Activated naive CD4-positive, alpha-beta T cell treated with anti-CD3 and anti-CD28 coated beads, Interleukin-2, amount 50 U/mL, for 24 hours (primary cell): Measurements from ENCODE around the gene GRIK2.
"Not testable (repeated sequence)": the region's sequence is repeated elsewhere in the genome, so short reads cannot be mapped to it uniquely, and the experiment has no call there.

Experiments used
- H3K27ac Mint-ChIP-seq: one replicate; pipeline ENCODE4 v1.8.0; 2021; ENCODE audit warnings: mild to moderate bottlenecking, mixed read lengths
- H3K27me3 Mint-ChIP-seq: one replicate; pipeline ENCODE4 v1.8.0; 2021; ENCODE audit warnings: mixed read lengths
- H3K36me3 Mint-ChIP-seq: one replicate; pipeline ENCODE4 v1.8.0; 2021; ENCODE audit warnings: mixed read lengths
- H3K4me1 Mint-ChIP-seq: one replicate; pipeline ENCODE4 v1.8.0; 2021; ENCODE audit warnings: mixed read lengths
- H3K4me3 Mint-ChIP-seq: one replicate; pipeline ENCODE4 v1.8.0; 2021; ENCODE audit warnings: mild to moderate bottlenecking, mixed read lengths
- H3K9me3 Mint-ChIP-seq: one replicate; pipeline ENCODE4 v1.8.0; 2021; ENCODE audit warnings: mixed read lengths

Gene GRIK2

GRCh38 chr6:101595276-101595675 is 201.8 kb downstream of the GRIK2 start:
- Mint-ChIP-seq H3K27me3 (no peaks in the 10 kb centered on the region), H3K4me1 (no peaks in the 10 kb centered on the region), H3K9me3 (no peaks in the 10 kb centered on the region), H3K36me3 (no peaks in the 10 kb centered on the region), H3K4me3 (no peak overlapping the region), H3K27ac (no peak overlapping the region)

- H3K4me1 Mint-ChIP-seq: no peaks in the 10 kb centered on the region
- no peak overlapping the region for H3K27ac Mint-ChIP-seq
- H3K36me3 Mint-ChIP-seq: no peaks in the 10 kb centered on the region
- no peaks in the 10 kb centered on the region for H3K9me3 Mint-ChIP-seq
- no peaks in the 10 kb centered on the region for H3K27me3 Mint-ChIP-seq
- H3K4me3 Mint-ChIP-seq: no peak overlapping the region
Observed at GRCh38 chr6:101597693-101598092, 204.2 kb downstream of the GRIK2 start.

- H3K4me3 Mint-ChIP-seq: no peak overlapping the region
- no peaks in the 10 kb centered on the region for H3K27me3 Mint-ChIP-seq
- no peak overlapping the region for H3K27ac Mint-ChIP-seq
- no peaks in the 10 kb centered on the region for H3K4me1 Mint-ChIP-seq
- H3K36me3 Mint-ChIP-seq: no peaks in the 10 kb centered on the region
- no peaks in the 10 kb centered on the region for H3K9me3 Mint-ChIP-seq
Observed at GRCh38 chr6:101605426-101605825, 211.9 kb downstream of the GRIK2 start.

DNA sequence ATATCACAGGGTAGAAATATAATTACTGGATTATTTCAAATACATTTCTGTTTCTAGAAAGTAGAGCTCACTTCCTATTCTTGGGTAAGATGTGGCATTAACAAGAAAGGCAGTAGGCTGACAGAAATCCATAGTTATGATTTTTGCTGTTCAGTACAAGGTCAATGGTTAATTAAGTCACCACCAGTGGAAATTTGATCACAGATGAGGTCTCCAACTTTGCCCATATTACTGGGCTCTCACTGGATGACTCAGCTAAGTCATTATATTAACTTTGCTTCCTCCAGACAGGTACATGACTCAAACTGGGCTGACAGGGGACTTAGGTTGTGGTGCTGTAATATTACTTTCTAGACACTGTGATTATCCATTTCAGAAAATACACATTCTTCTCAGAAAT is 212.4 kb downstream of the GRIK2 start:
- H3K36me3 Mint-ChIP-seq: no peaks in the 10 kb centered on the region
- H3K4me1 Mint-ChIP-seq: no peaks in the 10 kb centered on the region
- no peaks in the 10 kb centered on the region for H3K27me3 Mint-ChIP-seq
- H3K27ac Mint-ChIP-seq: no peak overlapping the region
- no peak overlapping the region for H3K4me3 Mint-ChIP-seq
- H3K9me3 Mint-ChIP-seq: no peaks in the 10 kb centered on the region

- H3K27me3 Mint-ChIP-seq: no peaks in the 10 kb centered on the region
- H3K27ac Mint-ChIP-seq: no peak overlapping the region
- no peaks in the 10 kb centered on the region for H3K36me3 Mint-ChIP-seq
- H3K4me1 Mint-ChIP-seq: no peaks in the 10 kb centered on the region
- H3K9me3 Mint-ChIP-seq: no peaks in the 10 kb centered on the region
- H3K4me3 Mint-ChIP-seq: no peak overlapping the region
Observed at GRCh38 chr6:101607111-101607690, 213.7 kb downstream of the GRIK2 start.

- Mint-ChIP-seq H3K4me3 (no peak overlapping the region), H3K27ac (no peak overlapping the region), H3K4me1 (no peaks in the 10 kb centered on the region), H3K27me3 (no peaks in the 10 kb centered on the region), H3K9me3 (no peaks in the 10 kb centered on the region), H3K36me3 (no peaks in the 10 kb centered on the region)
Observed at GRCh38 chr6:101608703-101609102, 215.2 kb downstream of the GRIK2 start.

DNA sequence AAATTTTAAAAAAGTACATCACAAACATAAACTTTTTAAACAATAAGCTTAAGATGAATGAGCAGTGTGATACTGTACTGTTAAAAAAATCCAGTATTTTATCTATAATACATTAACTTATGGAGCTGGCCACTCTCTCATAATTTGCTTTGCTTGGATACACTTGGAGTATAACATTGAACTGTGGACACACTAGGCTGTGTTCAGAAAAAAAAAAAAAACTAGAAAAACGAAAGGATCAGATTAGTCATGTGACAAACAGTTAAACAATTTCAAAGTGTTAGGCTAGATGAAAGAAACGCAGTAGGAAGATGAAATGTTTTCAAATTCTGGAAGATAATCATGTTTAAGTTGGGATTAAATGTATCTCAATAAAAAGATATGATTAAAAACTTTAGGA is 220.0 kb downstream of the GRIK2 start:
- Mint-ChIP-seq H3K4me1 (no peaks in the 10 kb centered on the region), H3K36me3 (no peaks in the 10 kb centered on the region), H3K9me3 (no peaks in the 10 kb centered on the region), H3K27ac (no peak overlapping the region), H3K27me3 (no peaks in the 10 kb centered on the region), H3K4me3 (no peak overlapping the region)

- no peaks in the 10 kb centered on the region for H3K36me3 Mint-ChIP-seq
Observed at GRCh38 chr6:101614774-101615173, 221.3 kb downstream of the GRIK2 start.

GRCh38 chr6:101626269-101626668 is 232.8 kb downstream of the GRIK2 start:
- no peaks in the 10 kb centered on the region for H3K27me3 Mint-ChIP-seq
- H3K4me3 Mint-ChIP-seq: no peak overlapping the region
- H3K36me3 Mint-ChIP-seq: no peaks in the 10 kb centered on the region
- no peaks in the 10 kb centered on the region for H3K4me1 Mint-ChIP-seq
- H3K27ac Mint-ChIP-seq: no peak overlapping the region
- no peaks in the 10 kb centered on the region for H3K9me3 Mint-ChIP-seq

More at GRCh38 chr6:101614774-101615173, 221.3 kb downstream of the GRIK2 start:
- Mint-ChIP-seq H3K9me3 (no peaks in the 10 kb centered on the region), H3K4me3 (no peak overlapping the region), H3K27ac (no peak overlapping the region), H3K4me1 (no peaks in the 10 kb centered on the region), H3K27me3 (no peaks in the 10 kb centered on the region)

GRCh38 chr6:101630941-101631340 is 237.4 kb downstream of the GRIK2 start:
- H3K27me3 Mint-ChIP-seq: peaks cover 2% of the 10 kb centered on the region

DNA sequence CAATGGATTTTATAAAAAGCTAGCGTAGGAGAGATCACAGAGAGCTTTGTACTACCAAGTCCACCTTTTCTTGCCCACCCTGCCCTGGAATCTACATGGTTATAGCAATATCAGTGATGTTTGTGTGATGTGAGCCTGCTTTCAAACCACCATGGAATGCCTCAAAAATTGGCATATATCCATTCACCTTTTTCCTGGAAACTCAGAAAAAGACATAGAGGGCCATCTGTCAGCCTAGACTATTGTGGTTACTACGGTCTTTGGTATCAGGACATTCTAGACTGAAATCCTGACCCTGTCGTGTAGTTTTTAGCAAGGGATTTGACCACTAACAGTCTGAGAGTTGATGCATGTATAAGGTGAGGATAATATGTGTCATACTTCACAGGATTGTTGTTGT is 239.6 kb downstream of the GRIK2 start:
- no peak overlapping the region for H3K4me3 Mint-ChIP-seq
- H3K36me3 Mint-ChIP-seq: no peaks in the 10 kb centered on the region
- no peaks in the 10 kb centered on the region for H3K4me1 Mint-ChIP-seq
- peaks cover 16% of the 10 kb centered on the region for H3K9me3 Mint-ChIP-seq
- peaks cover 2% of the 10 kb centered on the region for H3K27me3 Mint-ChIP-seq
- no peak overlapping the region for H3K27ac Mint-ChIP-seq

More at GRCh38 chr6:101630941-101631340, 237.4 kb downstream of the GRIK2 start:
- Mint-ChIP-seq H3K36me3 (no peaks in the 10 kb centered on the region), H3K4me1 (no peaks in the 10 kb centered on the region), H3K9me3 (peaks cover 8% of the 10 kb centered on the region), H3K27ac (no peak overlapping the region), H3K4me3 (no peak overlapping the region)

DNA sequence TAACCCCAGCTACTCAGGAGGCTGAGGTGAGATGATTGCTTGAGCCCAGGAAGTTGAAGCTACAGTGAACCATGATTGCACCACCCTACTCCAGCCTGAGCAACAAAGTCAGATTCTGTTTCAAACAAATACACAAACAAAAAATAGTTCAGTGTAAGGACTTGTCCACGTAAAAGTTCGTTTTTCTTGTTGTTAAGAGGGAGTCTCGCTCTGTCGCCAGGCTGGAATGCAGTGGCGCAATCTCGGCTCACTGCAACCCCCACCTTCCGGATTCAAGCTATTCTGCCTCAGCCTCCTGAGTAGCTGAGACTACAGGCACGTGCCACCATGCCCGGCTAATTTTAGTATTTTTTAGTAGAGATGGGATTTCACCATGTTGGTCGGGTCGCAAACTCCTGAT is 245.4 kb downstream of the GRIK2 start:
- not testable (repeated sequence) for H3K36me3 Mint-ChIP-seq, H3K4me1 Mint-ChIP-seq, H3K27ac Mint-ChIP-seq, H3K4me3 Mint-ChIP-seq, H3K27me3 Mint-ChIP-seq
- peaks cover 14% of the 10 kb centered on the region for H3K9me3 Mint-ChIP-seq

- Mint-ChIP-seq H3K27me3 (no peaks in the 10 kb centered on the region), H3K9me3 (peaks cover 8% of the 10 kb centered on the region), H3K4me3 (no peak overlapping the region), H3K27ac (no peak overlapping the region), H3K36me3 (no peaks in the 10 kb centered on the region), H3K4me1 (no peaks in the 10 kb centered on the region)
Observed at GRCh38 chr6:101640131-101640530, 246.6 kb downstream of the GRIK2 start.

DNA sequence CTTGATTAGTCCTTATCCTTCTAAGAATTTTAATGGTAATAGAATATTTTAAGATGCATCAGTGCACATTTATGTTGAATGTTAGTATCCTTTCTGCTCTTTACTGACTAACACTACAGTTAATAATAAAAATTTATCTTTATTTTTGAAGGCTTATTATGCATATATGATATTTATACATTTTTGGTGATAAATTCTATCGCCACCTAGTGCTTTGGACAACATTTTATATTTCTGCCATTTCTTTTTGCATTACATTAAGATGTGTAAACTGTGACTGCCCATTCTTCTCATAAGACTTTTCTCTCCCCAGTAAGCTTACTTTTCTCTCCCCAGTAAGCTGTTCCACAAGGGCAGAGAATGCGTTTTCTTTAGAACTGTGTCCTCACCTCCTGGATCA is 252.3 kb downstream of the GRIK2 start:
- no peaks in the 10 kb centered on the region for H3K4me1 Mint-ChIP-seq
- no peak overlapping the region for H3K27ac Mint-ChIP-seq
- no peaks in the 10 kb centered on the region for H3K36me3 Mint-ChIP-seq
- H3K9me3 Mint-ChIP-seq: no peaks in the 10 kb centered on the region
- H3K27me3 Mint-ChIP-seq: no peaks in the 10 kb centered on the region
- H3K4me3 Mint-ChIP-seq: no peak overlapping the region

DNA sequence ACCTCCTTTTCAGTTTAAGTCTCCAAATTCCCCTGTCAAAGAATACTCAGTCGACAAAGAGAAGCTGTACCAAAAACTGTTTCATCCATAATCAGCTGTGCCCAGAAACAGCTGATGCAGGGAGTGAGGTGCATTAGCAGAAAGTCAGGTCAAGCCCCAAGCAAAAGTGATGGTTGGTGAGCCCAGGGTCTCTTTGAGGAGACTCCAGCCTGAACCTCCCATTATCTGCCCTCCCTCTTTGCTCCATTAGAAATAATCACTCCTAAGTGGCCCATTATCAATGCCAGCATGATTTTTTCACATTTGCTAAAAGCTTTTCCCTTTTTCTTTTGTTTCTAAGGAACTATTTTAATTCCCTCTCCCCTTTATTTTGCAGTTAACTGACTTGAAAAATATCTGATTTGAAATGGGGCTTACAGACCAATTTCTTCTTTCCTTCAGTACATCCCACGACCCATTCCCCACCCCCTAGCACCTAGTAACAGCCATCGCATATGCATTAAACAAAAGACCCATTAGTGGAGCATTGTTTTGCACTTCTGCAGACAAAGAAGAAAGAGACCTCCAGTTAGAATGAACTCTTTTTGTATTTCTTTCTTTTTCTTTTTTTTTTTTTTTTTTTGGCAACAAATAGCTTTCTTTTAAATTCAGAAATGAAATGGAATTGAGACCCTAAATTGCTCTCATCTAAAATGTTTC is 257.0 kb downstream of the GRIK2 start:
- no peaks in the 10 kb centered on the region for H3K4me1 Mint-ChIP-seq
- no peak overlapping the region for H3K27ac Mint-ChIP-seq
- peaks cover 7% of the 10 kb centered on the region for H3K9me3 Mint-ChIP-seq
- H3K27me3 Mint-ChIP-seq: no peaks in the 10 kb centered on the region
- no peaks in the 10 kb centered on the region for H3K36me3 Mint-ChIP-seq
- H3K4me3 Mint-ChIP-seq: no peak overlapping the region

- Mint-ChIP-seq H3K27me3 (no peaks in the 10 kb centered on the region), H3K4me3 (no peak overlapping the region), H3K9me3 (peaks cover 7% of the 10 kb centered on the region), H3K27ac (no peak overlapping the region), H3K4me1 (no peaks in the 10 kb centered on the region), H3K36me3 (no peaks in the 10 kb centered on the region)
Observed at GRCh38 chr6:101652079-101652478, 258.6 kb downstream of the GRIK2 start.

DNA sequence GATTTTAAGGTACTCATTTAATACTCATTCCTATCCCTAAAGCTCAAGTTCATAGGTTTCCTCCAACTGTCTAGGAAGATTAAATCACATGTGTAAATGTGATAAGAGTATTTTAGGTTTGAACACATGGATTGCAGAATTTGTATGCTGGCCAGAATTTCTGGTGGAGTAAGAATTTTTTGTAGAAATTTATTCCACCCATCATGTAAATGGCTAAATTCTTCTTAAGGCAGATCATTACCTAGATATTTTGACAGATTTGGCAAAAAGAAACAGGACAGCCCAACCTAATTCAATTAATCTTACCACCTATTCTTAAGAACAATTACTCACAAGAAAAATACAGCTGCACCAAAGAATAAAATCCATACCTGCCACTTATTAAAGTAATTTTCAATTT is 261.6 kb downstream of the GRIK2 start:
- no peaks in the 10 kb centered on the region for H3K36me3 Mint-ChIP-seq
- H3K9me3 Mint-ChIP-seq: peaks cover 10% of the 10 kb centered on the region
- no peak overlapping the region for H3K27ac Mint-ChIP-seq
- no peaks in the 10 kb centered on the region for H3K27me3 Mint-ChIP-seq
- no peak overlapping the region for H3K4me3 Mint-ChIP-seq
- no peaks in the 10 kb centered on the region for H3K4me1 Mint-ChIP-seq
